NB4 (cell line): ENCODE results near the gene SLC16A11.

Experiments
- POLR2A ChIP-seq: IDR thresholded peaks from 2 replicates; pipeline ENCODE4 v1.6.1; 2011; ENCODE audit warnings: mild to moderate bottlenecking; ENCODE audit not compliant: insufficient read length; ENCODE audit errors: extremely low read depth
- TF ChIP-seq, protein P1 (sequence below): IDR thresholded peaks from one replicate; pipeline ENCODE4 v1.5.1; 2012; ENCODE audit warnings: low read depth, low read length
- TF ChIP-seq, protein P2 (sequence below): IDR thresholded peaks from 2 replicates; pipeline ENCODE4 v1.6.1; 2011; ENCODE audit warnings: low read depth, low read length

DNA sequence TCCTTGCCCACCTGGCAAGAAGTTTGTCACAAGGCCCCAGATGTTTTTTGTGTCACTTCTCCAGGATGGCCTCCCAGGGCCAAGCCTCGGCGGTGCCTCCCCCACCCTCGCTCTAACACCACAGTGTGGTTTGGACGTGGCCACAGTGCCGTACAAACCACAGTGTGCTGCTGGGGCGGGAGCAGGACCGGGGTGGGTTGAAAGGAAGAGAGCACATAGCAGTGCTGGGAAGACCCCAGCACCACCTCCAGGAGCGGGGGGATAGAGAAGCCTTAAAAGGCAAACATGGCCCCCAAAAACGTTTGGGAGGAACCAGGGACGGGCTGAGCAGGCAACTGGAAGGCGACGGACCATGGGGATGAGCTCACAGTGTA is 26.1 kb downstream of the SLC16A11 start:
- TF ChIP-seq, protein P1, sequence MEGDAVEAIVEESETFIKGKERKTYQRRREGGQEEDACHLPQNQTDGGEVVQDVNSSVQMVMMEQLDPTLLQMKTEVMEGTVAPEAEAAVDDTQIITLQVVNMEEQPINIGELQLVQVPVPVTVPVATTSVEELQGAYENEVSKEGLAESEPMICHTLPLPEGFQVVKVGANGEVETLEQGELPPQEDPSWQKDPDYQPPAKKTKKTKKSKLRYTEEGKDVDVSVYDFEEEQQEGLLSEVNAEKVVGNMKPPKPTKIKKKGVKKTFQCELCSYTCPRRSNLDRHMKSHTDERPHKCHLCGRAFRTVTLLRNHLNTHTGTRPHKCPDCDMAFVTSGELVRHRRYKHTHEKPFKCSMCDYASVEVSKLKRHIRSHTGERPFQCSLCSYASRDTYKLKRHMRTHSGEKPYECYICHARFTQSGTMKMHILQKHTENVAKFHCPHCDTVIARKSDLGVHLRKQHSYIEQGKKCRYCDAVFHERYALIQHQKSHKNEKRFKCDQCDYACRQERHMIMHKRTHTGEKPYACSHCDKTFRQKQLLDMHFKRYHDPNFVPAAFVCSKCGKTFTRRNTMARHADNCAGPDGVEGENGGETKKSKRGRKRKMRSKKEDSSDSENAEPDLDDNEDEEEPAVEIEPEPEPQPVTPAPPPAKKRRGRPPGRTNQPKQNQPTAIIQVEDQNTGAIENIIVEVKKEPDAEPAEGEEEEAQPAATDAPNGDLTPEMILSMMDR, result no peak
- TF ChIP-seq POLR2A, result no peak
- TF ChIP-seq, protein P2, sequence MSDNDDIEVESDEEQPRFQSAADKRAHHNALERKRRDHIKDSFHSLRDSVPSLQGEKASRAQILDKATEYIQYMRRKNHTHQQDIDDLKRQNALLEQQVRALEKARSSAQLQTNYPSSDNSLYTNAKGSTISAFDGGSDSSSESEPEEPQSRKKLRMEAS, result no peak
